Lung (tissue), 12 donors: ENCODE measurements around the gene ELL. TPM values are rescaled to one million over a fixed set of nuclear protein-coding genes. Genes with fewer than 3 reads are reported as not detected.

ENCODE experiments used
- ATAC-seq: fragments of 200-7000 bp; cut with Tn5 transposase; one replicate; pipeline ENCODE4 v1.9.1; 2020; ENCODE audit warnings: moderate number of reproducible peaks; ENCODE audit not compliant: insufficient read depth, low FRiP score
- DNase-seq, 3 donors: peaks; one replicate each; pipeline ENCODE4 v3.0.0-alpha.2; 2013 to 2017
- H3K27ac ChIP-seq, 2 donors: one replicate each; pipeline ENCODE4 v1.5.1; 2013; ENCODE audit warnings: mild to moderate bottlenecking in 2 of 2, moderate library complexity in 2 of 2, control low read depth in 1 of 2, inconsistent platforms in 1 of 2, low read depth in 1 of 2, low read length in 1 of 2
- H3K27me3 ChIP-seq, 3 donors: one replicate each; pipeline ENCODE4 v1.5.1; 2013; ENCODE audit warnings: low read length in 2 of 3; ENCODE audit not compliant: control insufficient read depth in 3 of 3, insufficient read depth in 3 of 3
- H3K36me3 ChIP-seq, 4 donors: one replicate each; pipeline ENCODE4 v1.5.1; 2013; ENCODE audit warnings: low read length in 4 of 4, mild to moderate bottlenecking in 1 of 4, moderate library complexity in 1 of 4; ENCODE audit not compliant: control insufficient read depth in 4 of 4, insufficient read depth in 4 of 4
- H3K4me1 ChIP-seq, 5 donors: one replicate each; pipeline ENCODE4 v1.5.1; 2013; ENCODE audit warnings: low read length in 5 of 5, mild to moderate bottlenecking in 2 of 5, moderate library complexity in 1 of 5; ENCODE audit not compliant: control insufficient read depth in 5 of 5, insufficient read depth in 5 of 5
- H3K4me3 ChIP-seq: one replicate; pipeline ENCODE4 v1.5.1; 2013; ENCODE audit warnings: mild to moderate bottlenecking, control low read depth, moderate library complexity
- H3K9ac ChIP-seq, 2 donors: one replicate each; pipeline ENCODE4 v1.5.1; 2013; ENCODE audit warnings: low read length in 2 of 2, control low read depth in 1 of 2; ENCODE audit not compliant: insufficient read depth in 1 of 2
- H3K9me3 ChIP-seq, 4 donors: one replicate each; pipeline ENCODE4 v1.5.1; 2013; ENCODE audit warnings: low read length in 3 of 4, mild to moderate bottlenecking in 1 of 4, moderate library complexity in 1 of 4; ENCODE audit not compliant: control insufficient read depth in 4 of 4, insufficient read depth in 3 of 4
- CTCF ChIP-seq: IDR thresholded peaks from 2 replicates; pipeline ENCODE4 v1.5.1; 2012; ENCODE audit warnings: mild to moderate bottlenecking; ENCODE audit errors: control extremely low read depth, extremely low read depth
- WGBS, 2 donors: extraction: QIAGEN DNeasy Blood & Tissue Kit; methylation state at CpG; one replicate each; pipeline ENCODE4 v1.1.7; 2013; 5-methylcytosine and 5-hydroxymethylcytosine counted together
- polyA plus RNA-seq, 2 donors: library from polyadenylated mRNA; stranded (reverse); fragments of 200-250 nt; gene quantifications; one replicate each; pipeline ENCODE4 v1.2.1, GENCODE V29; 2013
- total RNA-seq, 2 donors: library from RNA; depleted of rRNA in 1 of 2; stranded (reverse); fragments of >200 nt in 1 of 2; gene quantifications; one replicate each; pipeline ENCODE4 v1.2.1, GENCODE V29; 2014 to 2021
- donor health status: control.
- donor health status: control.
- donor health status: Bipolar disorder and iron deficiency.
- donor health status: healthy.
- donor health status: DM: yes; HTN: yes; CAD: no.

Gene ELL
- total and polyA plus RNA-seq, 4 donors, result 9.3 to 26.8 (median 20.7) TPM

DNA sequence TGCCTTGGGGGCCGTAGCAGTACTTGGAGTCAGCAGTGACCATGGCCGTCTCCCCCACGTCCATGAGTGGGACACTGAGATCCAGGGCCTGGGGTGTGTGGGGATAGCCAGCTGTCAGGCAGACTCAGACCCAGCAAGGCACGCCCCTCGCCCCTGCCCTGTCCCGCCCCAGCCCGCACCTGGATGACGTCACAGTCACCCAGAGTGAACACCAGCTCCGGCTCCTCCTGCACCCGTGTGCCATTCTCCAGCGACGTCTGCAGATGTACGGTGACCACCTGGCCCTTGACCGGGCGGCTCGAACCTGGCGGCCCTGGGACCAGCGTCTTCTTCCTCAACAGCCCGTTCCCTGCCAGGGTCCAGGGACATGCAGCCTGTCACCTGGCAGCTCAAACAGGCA, 17.5 kb upstream of the ELL start:
- no peak for DNase-seq
- H3K4me1 ChIP-seq, result peaks cover 0 to 7% (median 0%) of the 10 kb centered on the region in 5 donors
- H3K27me3 ChIP-seq, result no peaks in the 10 kb centered on the region
- H3K9ac ChIP-seq, result no peak overlapping the region
- no peaks in the 10 kb centered on the region for H3K9me3 ChIP-seq
- no peak overlapping the region for H3K27ac ChIP-seq
- no peak for TF ChIP-seq CTCF
- no peak overlapping the region for H3K4me3 ChIP-seq
- no peak for ATAC-seq
- WGBS, 2 donors, result 96 to 98% methylated on average over 16 to 19 of the region's 19 CpGs
- peaks cover 2 to 41% (median 24%) of the 10 kb centered on the region in 4 donors for H3K36me3 ChIP-seq

- H3K27me3 ChIP-seq, result no peaks in the 10 kb centered on the region
- no peak for DNase-seq
- H3K36me3 ChIP-seq, result peaks cover 2 to 44% (median 24%) of the 10 kb centered on the region in 4 donors
- no peak overlapping the region for H3K9ac ChIP-seq
- 94 to 95% methylated on average over 22 of the region's 22 CpGs for WGBS, 2 donors
- H3K4me3 ChIP-seq, result no peak overlapping the region
- H3K9me3 ChIP-seq, result no peaks in the 10 kb centered on the region
- no peak for TF ChIP-seq CTCF
- H3K27ac ChIP-seq, result no peak overlapping the region
- ATAC-seq, result no peak
- H3K4me1 ChIP-seq, result peaks cover 0 to 7% (median 0%) of the 10 kb centered on the region in 5 donors
Observed at GRCh38 chr19:18538115-18538514, 16.2 kb upstream of the ELL start.

DNA sequence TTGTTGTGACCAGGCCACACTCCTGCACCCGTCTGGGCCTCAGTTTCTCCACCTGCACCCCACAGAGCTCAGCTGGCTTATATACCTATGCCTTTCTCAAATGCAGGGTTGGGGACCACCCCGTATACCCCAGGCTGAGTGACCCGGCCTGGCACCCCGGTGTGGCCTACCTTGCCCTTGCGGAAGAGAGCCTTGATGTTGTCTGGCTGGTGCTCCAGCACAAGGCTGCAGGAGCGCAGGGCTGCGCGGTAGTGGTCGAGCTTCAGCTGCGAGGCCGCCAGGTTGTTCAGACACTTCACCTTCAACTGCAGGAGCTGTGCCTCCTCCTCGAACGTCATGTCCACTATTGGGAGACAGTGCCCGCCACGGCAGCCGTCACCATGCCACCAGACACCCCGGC, 15.6 kb upstream of the ELL start:
- no peak for TF ChIP-seq CTCF
- Histone ChIP-seq H3K4me3 (no peak overlapping the region), H3K9ac (no peak overlapping the region), H3K36me3 (peaks cover 2 to 51% (median 29%) of the 10 kb centered on the region in 4 donors), H3K27ac (no peak overlapping the region), H3K4me1 (peaks cover 0 to 5% (median 0%) of the 10 kb centered on the region in 5 donors), H3K9me3 (no peaks in the 10 kb centered on the region), H3K27me3 (no peaks in the 10 kb centered on the region)
- no peak for ATAC-seq
- no peak for DNase-seq
- 94 to 95% methylated on average over 17 of the region's 17 CpGs for WGBS, 2 donors

DNA sequence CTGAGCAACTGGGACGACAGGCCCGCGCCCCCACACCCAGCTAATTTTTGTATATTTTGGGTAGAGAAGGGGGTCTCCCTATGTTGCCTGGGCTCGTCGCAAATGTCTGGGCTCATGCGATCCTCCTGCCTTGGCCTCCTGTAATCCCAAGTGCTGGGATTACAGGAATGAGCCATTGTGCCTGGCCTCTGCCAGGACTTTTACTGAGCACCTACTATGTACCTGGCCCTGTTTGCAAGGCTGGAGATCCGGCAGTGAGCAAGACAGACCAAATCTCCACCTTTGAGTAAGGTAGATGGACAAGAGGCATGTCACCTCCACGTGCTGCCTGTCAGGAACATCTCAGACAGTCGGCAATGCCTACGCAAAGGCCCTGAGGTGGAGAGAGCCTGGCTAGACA, 14.6 kb upstream of the ELL start:
- no peak for TF ChIP-seq CTCF
- 96 to 97% methylated on average over 10 of the region's 10 CpGs for WGBS, 2 donors
- ATAC-seq (no peak), DNase-seq (no peak)
- H3K4me3 ChIP-seq, result no peak overlapping the region
- H3K4me1 ChIP-seq, result no peaks in the 10 kb centered on the region
- no peaks in the 10 kb centered on the region for H3K9me3 ChIP-seq
- H3K27ac ChIP-seq, result no peak overlapping the region
- no peaks in the 10 kb centered on the region for H3K27me3 ChIP-seq
- no peak overlapping the region for H3K9ac ChIP-seq
- peaks cover 2 to 58% (median 34%) of the 10 kb centered on the region in 4 donors for H3K36me3 ChIP-seq
